T-helper 1 cell (primary cell): ENCODE measurements around the gene BBX.
A peak's percentile ranks its signal among the peaks of the same experiment; 100 is the strongest.

Source experiments
- DNase-seq, 5 donors: peaks; one replicate each; pipeline ENCODE4 v3.0.0-alpha.2; 2012 to 2020

BBX gene

DNA sequence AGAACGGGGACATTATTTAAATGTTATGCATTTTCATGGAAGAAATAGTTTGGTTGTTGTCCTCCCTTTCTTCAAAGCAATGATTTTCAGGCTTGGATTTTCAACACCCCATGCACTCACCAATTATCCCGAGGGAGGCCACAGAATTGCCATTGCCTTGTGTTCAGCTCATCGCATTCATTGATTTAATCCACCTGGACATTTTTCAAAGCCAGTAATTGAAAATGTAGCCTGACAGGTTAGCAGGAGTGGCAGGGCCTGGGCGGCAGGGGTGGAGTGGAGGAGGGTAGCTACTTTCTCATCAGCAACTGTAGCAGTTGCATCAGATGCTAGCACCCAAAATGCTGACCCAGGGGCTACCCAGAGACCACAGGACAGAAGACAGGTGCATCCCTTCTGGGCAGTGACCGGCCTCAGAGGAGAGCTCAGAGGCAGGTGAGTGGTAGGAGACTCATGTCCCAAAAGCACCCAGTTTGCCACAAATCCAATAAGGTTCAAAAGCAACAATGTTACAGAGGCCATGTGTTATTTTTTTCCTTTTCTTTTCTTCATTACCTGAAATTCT lies 325.7 kb downstream of the BBX start:
- DNase-seq: no peak

DNA sequence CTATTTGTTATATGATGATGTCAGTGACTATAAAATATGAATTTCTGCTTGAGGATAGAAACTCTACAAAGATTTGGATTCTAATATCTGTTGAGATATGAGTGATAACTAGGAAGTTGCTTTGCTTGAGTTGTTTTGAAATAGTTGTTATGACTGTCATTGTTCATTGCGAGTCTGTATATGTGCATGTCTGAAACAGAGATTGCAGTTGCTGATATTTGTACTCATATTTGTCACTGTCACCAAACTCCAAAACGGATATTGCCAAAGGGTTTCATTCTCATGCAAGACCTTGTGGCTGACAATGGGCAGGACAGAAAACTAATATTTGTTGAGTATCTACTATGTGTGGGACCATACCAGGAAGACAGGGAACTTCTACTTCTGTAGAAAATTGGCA lies 327.9 kb downstream of the BBX start:
- peak in 1 of 5 donors; percentile 68 for DNase-seq

DNA sequence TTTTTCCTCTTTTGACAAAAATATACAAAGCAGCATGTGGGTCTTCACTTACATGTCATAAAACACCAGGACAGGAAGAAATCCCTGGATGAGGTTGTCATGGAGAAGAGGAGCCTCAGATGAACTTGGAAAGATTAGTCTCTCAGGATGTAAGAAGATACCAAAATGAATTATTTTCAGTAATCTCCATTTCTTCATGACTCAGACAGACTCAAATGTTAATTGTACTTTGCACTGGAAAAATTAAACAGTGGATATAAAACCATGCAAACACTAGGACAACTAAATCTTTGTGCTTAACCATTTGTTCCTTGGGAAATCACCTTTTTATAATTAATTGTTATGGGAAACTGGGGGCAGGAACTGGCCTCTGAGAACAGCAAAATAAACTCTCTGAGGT lies 331.1 kb downstream of the BBX start:
- DNase-seq: no peak

DNA sequence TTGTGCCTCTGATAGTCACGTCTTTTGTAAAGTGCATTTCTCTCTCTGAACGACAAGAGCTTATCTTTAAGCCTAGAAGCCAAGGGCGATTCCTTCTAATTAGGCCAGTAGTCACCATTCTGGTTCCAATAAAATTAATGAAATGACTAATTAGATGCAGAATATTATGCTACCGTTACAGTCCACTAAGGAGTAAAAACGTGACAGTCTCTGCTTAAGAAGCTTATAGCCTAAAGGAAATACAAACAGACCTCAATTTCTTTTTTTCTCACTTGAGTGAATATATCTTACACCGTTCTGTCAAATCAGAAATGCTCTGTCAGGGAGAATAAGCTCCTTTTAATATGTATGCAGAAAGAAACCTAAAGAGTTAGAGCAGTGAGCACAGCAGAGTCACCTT lies 332.0 kb downstream of the BBX start:
- DNase-seq: no peak

DNA sequence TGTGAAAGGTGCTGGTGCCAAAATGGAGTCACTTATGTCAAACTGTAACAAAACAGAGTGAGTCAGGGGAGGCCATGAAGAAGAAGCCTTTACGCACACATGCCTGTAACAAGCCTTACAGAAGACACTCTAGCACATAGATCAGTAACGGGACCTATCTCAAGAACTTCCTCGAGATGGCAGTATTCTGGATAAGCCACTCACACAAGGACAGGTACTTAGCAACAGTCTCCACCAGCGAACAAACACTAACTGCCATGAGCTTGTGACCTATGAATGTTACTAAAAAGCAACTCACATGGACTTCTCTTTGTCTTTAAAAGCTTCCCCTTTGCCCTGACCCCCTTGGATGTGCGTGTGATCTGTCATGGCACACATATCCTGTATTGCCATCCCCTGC lies 332.9 kb downstream of the BBX start:
- DNase-seq: no peak

DNA sequence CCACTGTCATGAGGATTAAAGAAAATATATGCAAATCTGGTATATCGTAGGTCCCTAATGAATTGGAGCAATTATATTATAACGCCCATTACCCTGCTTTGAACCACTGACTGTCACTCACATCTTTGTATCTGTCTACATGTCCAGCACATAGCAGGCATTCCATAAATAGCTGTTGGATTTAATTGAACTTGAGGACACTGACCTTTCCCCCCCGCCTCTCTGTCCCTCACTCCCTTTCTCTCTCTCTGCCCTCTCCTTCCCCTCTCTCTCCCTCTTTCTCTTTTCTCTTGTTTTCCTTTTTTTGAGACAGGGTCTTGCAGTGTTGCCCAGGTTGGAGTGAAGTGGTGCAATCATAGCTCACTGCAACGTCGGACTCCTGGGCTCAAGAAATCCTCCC lies 335.1 kb downstream of the BBX start:
- no peak for DNase-seq

DNA sequence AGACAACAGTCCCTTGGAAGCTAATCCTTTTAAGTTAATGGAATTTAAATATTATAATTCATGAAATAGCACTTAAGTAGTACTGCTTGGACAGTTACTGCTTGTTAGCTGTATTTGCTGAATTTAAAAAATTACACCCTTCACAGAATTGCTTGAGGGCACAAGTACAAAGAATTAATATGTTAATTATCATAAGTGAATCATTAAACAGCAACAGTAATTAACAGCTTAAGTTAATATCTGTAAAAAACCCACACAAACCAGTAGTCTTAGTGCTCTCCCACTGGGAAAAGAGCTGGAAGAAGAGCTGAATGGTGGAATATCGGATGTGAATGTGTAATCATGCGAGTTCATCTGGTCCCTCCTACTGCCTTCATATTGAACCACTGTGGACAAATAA lies 336.1 kb downstream of the BBX start:
- DNase-seq: no peak
